Mammary microvascular endothelial cell (primary cell): ENCODE data around the gene PSMA4. TPM values are rescaled to one million over a fixed set of nuclear protein-coding genes. Genes with fewer than 3 reads are reported as not detected.

Experiments used
- total RNA-seq: library from RNA; depleted of rRNA; stranded (reverse); fragments of >200 nt; gene quantifications from 2 replicates; pipeline ENCODE4 v1.2.3, GENCODE V29; 2015

PSMA4 gene
- total RNA-seq: 347 and 364 TPM in 2 replicates

GRCh38 chr15:78540141-78540870 is at the start of gene PSMA4:
PSMA4 (plus strand) TSS chr15:78540444; CDS start chr15:78541928, 1,484 bp downstream.

GRCh38 chr15:78506971-78507830 is 33.0 kb upstream of the PSMA4 start, which contains the start of gene HYKK:
HYKK (plus strand) TSS chr15:78507577; CDS start chr15:78513089, 5,512 bp downstream.

GRCh38 chr15:78565097-78565950 is 25.1 kb downstream of the PSMA4 start, which contains the start of gene CHRNA5:
CHRNA5 (plus strand) TSS chr15:78565520; CDS start chr15:78565720, 200 bp downstream.

Other genes starting within 250 kb of the PSMA4 start
- gene SKIC8, start 240.8 kb upstream of the PSMA4 start, total RNA-seq: 74.1 and 85.0 TPM in 2 replicates
- 0.20 TPM in 1 of 2 replicates, not detected in the other for gene CRABP1, start 200.1 kb upstream of the PSMA4 start, total RNA-seq
- 10.3 and 11.9 TPM in 2 replicates for gene IREB2, start 102.2 kb upstream of the PSMA4 start, total RNA-seq
- 4.0 and 6.1 TPM in 2 replicates for gene HYKK, start 32.9 kb upstream of the PSMA4 start, total RNA-seq
- 3.9 and 7.2 TPM in 2 replicates for gene CHRNA5, start 25.1 kb downstream of the PSMA4 start, total RNA-seq
- not detected in 2 replicates for gene CHRNA3, start 80.6 kb downstream of the PSMA4 start, total RNA-seq
- gene CHRNB4, start 100.8 kb downstream of the PSMA4 start, total RNA-seq: not detected in 2 replicates